ENCODE measurements around the gene TBX4. TPM values are rescaled to one million over a fixed set of nuclear protein-coding genes. Genes with fewer than 3 reads are reported as not detected.
A peak's percentile ranks its signal among the peaks of the same experiment; 100 is the strongest.

Gene TBX4
- total RNA-seq (2021): 0.88 TPM in 1 of 2 replicates, not detected in the other
- Bru-seq, nascent RNA: percentile 11 among the genes with signal in this experiment
- percentile 21 among the genes with signal in this experiment for BruChase-seq, experiment 1, labeled RNA remaining after a 2-hour chase
- percentile 10 among the genes with signal in this experiment for BruChase-seq, experiment 2, labeled RNA remaining after a 6-hour chase
- long read RNA-seq: 0 reads

DNA sequence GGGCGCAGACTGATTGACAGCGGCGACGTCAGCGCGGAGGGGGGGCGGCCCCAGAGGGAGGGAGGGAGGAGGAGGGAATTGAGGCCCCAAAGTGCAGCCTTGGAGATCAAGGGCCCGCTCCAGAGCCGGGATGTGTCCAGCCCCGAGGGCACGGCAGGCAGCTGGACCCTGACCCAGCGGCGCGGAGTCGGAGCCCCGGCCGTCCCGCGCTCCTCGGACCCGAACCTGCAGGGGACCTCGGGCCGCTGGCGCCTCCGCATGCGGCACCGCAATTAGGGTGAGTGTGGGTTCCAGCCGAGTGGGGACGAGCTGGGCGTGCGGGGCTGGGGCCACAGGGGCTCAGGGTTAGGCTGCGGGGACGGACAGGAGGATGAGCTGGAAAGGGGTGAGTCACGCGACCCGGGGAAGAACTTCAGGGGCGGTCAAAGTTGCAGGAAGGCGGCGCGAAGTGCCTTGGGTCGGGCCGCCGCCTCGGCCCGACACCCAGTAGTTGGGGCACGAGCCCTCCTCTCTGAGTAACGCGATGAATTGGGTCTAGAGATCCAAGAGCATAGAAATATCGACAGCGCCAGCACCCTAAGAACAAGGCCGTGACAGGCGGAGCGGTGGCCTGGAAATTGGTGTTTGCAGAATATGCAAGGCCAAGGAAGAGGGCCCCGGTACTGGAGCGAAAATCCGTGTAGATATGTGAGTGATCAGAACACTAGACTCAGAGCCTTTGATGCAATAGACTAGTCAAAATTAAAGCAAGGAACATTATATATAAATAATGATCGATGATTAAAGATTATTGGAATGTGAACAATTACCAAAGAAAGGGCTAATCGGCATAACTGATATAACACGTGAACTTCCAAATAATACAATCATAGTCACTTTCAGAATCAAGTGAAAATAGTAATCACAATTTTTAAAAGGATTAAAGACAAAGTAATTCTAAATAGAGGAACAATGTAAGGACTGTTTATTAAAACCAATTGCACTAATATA is at the start of gene TBX4:
Gene TBX4 (plus strand): TSS at position 122 of the 990 bp plus-strand sequence. CDS start 4,069 bp downstream, outside the sequence.
- intact Hi-C loops (cut with micrococcal nuclease; ENCODE audit: unreplicated experiment): no loop called here
- Histone ChIP-seq H3K9me2 (ENCODE audit: insufficient read depth) (no peaks in the 10 kb centered on the region), H3K4me3 (no peak within 1 kb of the TSS), H3K79me2 (ENCODE audit: low read depth) (no peaks in the 10 kb centered on the region), H4K20me1 (ENCODE audit: insufficient read depth) (no peaks in the 10 kb centered on the region), H3K9me3 (ENCODE audit: insufficient read depth, low read depth) (no peaks in the 10 kb centered on the region), H3K27ac (no peak within 1 kb of the TSS), H2AFZ (no peak within 1 kb of the TSS), H3K4me1 (replicated peaks; ENCODE audit: insufficient read depth) (no peaks in the 10 kb centered on the region), H3K36me3 (ENCODE audit: low read depth) (no peaks in the 10 kb centered on the region), H3K4me2 (no peak within 1 kb of the TSS), H3K27me3 (ENCODE audit: insufficient read depth, low read depth) (no peaks in the 10 kb centered on the region), H3F3A (ENCODE audit: insufficient read depth, low read depth) (no peaks in the 10 kb centered on the region)
- DNase-seq: no peak
- ChIA-PET CTCF (no interaction called here), POLR2A (ENCODE audit: unreplicated experiment) (no interaction called here)
- BruUV-seq (replicated peaks): no TSS peak
- TF ChIP-seq CTCF (conservative IDR thresholded peaks at IDR 0.05): no peak
- TF ChIP-seq EZH2 (IDR thresholded peaks at IDR 0.05; ENCODE audit: low read depth): no peak

- H3K36me3 ChIP-seq (ENCODE audit: low read depth): no peaks in the 10 kb centered on the region
- ChIA-PET CTCF (no interaction called here), POLR2A (ENCODE audit: unreplicated experiment) (no interaction called here)
- no peaks in the 10 kb centered on the region for H3K9me2 ChIP-seq (ENCODE audit: insufficient read depth)
- H3K4me3 ChIP-seq: no peak overlapping the region
- DNase-seq: no peak
- H3K27ac ChIP-seq: no peak overlapping the region
- no peaks in the 10 kb centered on the region for H3K27me3 ChIP-seq (ENCODE audit: insufficient read depth, low read depth)
- H2AFZ ChIP-seq: no peak overlapping the region
- H4K20me1 ChIP-seq (ENCODE audit: insufficient read depth): no peaks in the 10 kb centered on the region
- TF ChIP-seq EZH2 (IDR thresholded peaks at IDR 0.05; ENCODE audit: low read depth) (no peak), CTCF (conservative IDR thresholded peaks at IDR 0.05) (no peak)
- H3K9me3 ChIP-seq (ENCODE audit: insufficient read depth, low read depth): no peaks in the 10 kb centered on the region
- H3K79me2 ChIP-seq (ENCODE audit: low read depth): no peaks in the 10 kb centered on the region
- H3K4me2 ChIP-seq: no peak overlapping the region
- no peaks in the 10 kb centered on the region; the same call in 1 of the 2 replicates for H3K4me1 ChIP-seq (replicated peaks; ENCODE audit: insufficient read depth)
- intact Hi-C loops (cut with micrococcal nuclease; ENCODE audit: unreplicated experiment): no loop called here
- BruUV-seq (replicated peaks): no TSS peak
- no peaks in the 10 kb centered on the region for H3F3A ChIP-seq (ENCODE audit: insufficient read depth, low read depth)
Observed at GRCh38 chr17:61402978-61403800, 49.0 kb upstream of the TBX4 start.

Measured in PC-9 (cell line).